H9 (cell line): ENCODE data around the gene CLPSL2. TPM values are rescaled to one million over a fixed set of nuclear protein-coding genes. Genes with fewer than 3 reads are reported as not detected.

ENCODE experiments used
- DNase-seq: peaks from one replicate; pipeline ENCODE4 v3.0.0-alpha.2; 2017
- H2AFZ ChIP-seq: one replicate; pipeline ENCODE4 v1.6.1; 2013; ENCODE audit warnings: mild to moderate bottlenecking, low read length, control low read depth, moderate library complexity
- H2AK5ac ChIP-seq: 2 replicates; pipeline ENCODE4 v1.6.1; 2013; ENCODE audit warnings: low read length, control low read depth, mixed read lengths; ENCODE audit not compliant: insufficient read length
- H2BK120ac ChIP-seq: one replicate; pipeline ENCODE4 v1.6.1; 2013; ENCODE audit warnings: low read depth, mild to moderate bottlenecking, low read length, control low read depth, inconsistent platforms; ENCODE audit not compliant: poor library complexity, severe bottlenecking
- H2BK12ac ChIP-seq: 2 replicates; pipeline ENCODE4 v1.6.1; 2013; ENCODE audit warnings: low read length, control low read depth, mixed read lengths, low read depth; ENCODE audit not compliant: insufficient read length
- H2BK15ac ChIP-seq: 2 replicates; pipeline ENCODE4 v1.6.1; 2013; ENCODE audit warnings: low read depth, low read length, control low read depth
- H2BK20ac ChIP-seq: one replicate; pipeline ENCODE4 v1.6.1; 2013; ENCODE audit warnings: low read depth, mild to moderate bottlenecking, low read length, control low read depth, inconsistent platforms; ENCODE audit not compliant: poor library complexity, severe bottlenecking
- H2BK5ac ChIP-seq: 2 replicates; pipeline ENCODE4 v1.6.1; 2013; ENCODE audit warnings: low read length, control low read depth, mixed read lengths; ENCODE audit not compliant: insufficient read length
- H3K14ac ChIP-seq: 2 replicates; pipeline ENCODE4 v1.6.1; 2013; ENCODE audit warnings: low read length, control low read depth; ENCODE audit not compliant: insufficient read depth
- H3K18ac ChIP-seq: 2 replicates; pipeline ENCODE4 v1.6.1; 2013; ENCODE audit warnings: low read depth, mild to moderate bottlenecking, mixed read lengths, low read length, control low read depth; ENCODE audit not compliant: insufficient read length
- H3K23ac ChIP-seq: 2 replicates; pipeline ENCODE4 v1.6.1; 2013; ENCODE audit warnings: low read length, control low read depth, mixed read lengths, low read depth; ENCODE audit not compliant: insufficient read length
- H3K23me2 ChIP-seq: 2 replicates; pipeline ENCODE4 v1.6.1; 2013; ENCODE audit warnings: low read depth, mild to moderate bottlenecking, mixed read lengths, low read length, control low read depth; ENCODE audit not compliant: insufficient read length, poor library complexity, severe bottlenecking
- H3K27ac ChIP-seq: 2 replicates; pipeline ENCODE4 v1.5.1; 2013; ENCODE audit warnings: low read length, control low read depth, mixed read lengths, low read depth; ENCODE audit not compliant: insufficient read length
- H3K27me3 ChIP-seq: 2 replicates; pipeline ENCODE4 v1.6.1; 2013; ENCODE audit warnings: low read length, control low read depth, inconsistent platforms; ENCODE audit not compliant: insufficient read depth
- H3K4ac ChIP-seq: 2 replicates; pipeline ENCODE4 v1.6.1; 2013; ENCODE audit warnings: low read depth, mild to moderate bottlenecking, control low read depth, inconsistent platforms, low read length, moderate library complexity
- H3K4me1 ChIP-seq: 2 replicates; pipeline ENCODE4 v1.6.1; 2013; ENCODE audit warnings: low read length, control low read depth, inconsistent platforms; ENCODE audit not compliant: insufficient read depth
- H3K4me2 ChIP-seq: 2 replicates; pipeline ENCODE4 v1.6.1; 2013; ENCODE audit warnings: low read length, control low read depth, mixed read lengths; ENCODE audit not compliant: insufficient read length, insufficient read depth
- H3K56ac ChIP-seq: 2 replicates; pipeline ENCODE4 v1.6.1; 2013; ENCODE audit warnings: low read depth, mild to moderate bottlenecking, mixed read lengths, low read length, control low read depth; ENCODE audit not compliant: insufficient read length
- H3K79me1 ChIP-seq: 2 replicates; pipeline ENCODE4 v1.6.1; 2013; ENCODE audit warnings: low read depth, mild to moderate bottlenecking, moderate library complexity, low read length, control low read depth, inconsistent platforms; ENCODE audit not compliant: insufficient read depth, poor library complexity, severe bottlenecking
- H3K79me2 ChIP-seq: 2 replicates; pipeline ENCODE4 v1.6.1; 2013; ENCODE audit warnings: low read length, control low read depth, inconsistent platforms; ENCODE audit not compliant: insufficient read depth
- H3K9ac ChIP-seq: 2 replicates; pipeline ENCODE4 v1.6.1; 2013; ENCODE audit warnings: low read length, control low read depth, mixed read lengths; ENCODE audit not compliant: insufficient read length; ENCODE audit errors: extremely low read depth
- H3K9me3 ChIP-seq: one replicate; pipeline ENCODE4 v1.6.1; 2013; ENCODE audit warnings: low read depth, low read length, inconsistent platforms; ENCODE audit not compliant: control insufficient read depth
- H3T11ph ChIP-seq: one replicate; pipeline ENCODE4 v1.6.1; 2013; ENCODE audit warnings: mild to moderate bottlenecking, low read length, control low read depth, inconsistent platforms
- H4K20me1 ChIP-seq: one replicate; pipeline ENCODE4 v1.6.1; 2013; ENCODE audit not compliant: control insufficient read depth, insufficient read length, insufficient read depth
- H4K5ac ChIP-seq: 2 replicates; pipeline ENCODE4 v1.6.1; 2013; ENCODE audit warnings: low read depth, mild to moderate bottlenecking, mixed read lengths, low read length, control low read depth; ENCODE audit not compliant: insufficient read length
- H4K8ac ChIP-seq: replicated peaks from 2 replicates; pipeline ENCODE4 v1.6.1; 2013; ENCODE audit warnings: low read length, control low read depth, mixed read lengths, low read depth; ENCODE audit not compliant: insufficient read length
- H4K91ac ChIP-seq: 2 replicates; pipeline ENCODE4 v1.6.1; 2013; ENCODE audit warnings: low read depth, mild to moderate bottlenecking, moderate library complexity, mixed read lengths, low read length, control low read depth; ENCODE audit not compliant: insufficient read length
- H3K27ac Mint-ChIP-seq, 3 experiments: 2 replicates in 2 of 3; 3 replicates in 1 of 3; pipeline ENCODE4 v1.8.0; 2020 to 2021; ENCODE audit warnings: mixed read lengths in 3 of 3, mild to moderate bottlenecking in 1 of 3, moderate library complexity in 1 of 3
- H3K27me3 Mint-ChIP-seq: 2 replicates; pipeline ENCODE4 v1.8.0; 2021; ENCODE audit warnings: low read depth, mild to moderate bottlenecking, moderate library complexity, mixed read lengths
- H3K36me3 Mint-ChIP-seq, 3 experiments: 2 replicates in 2 of 3; 3 replicates in 1 of 3; pipeline ENCODE4 v1.8.0; 2020 to 2021; ENCODE audit warnings: low read depth in 3 of 3, mixed read lengths in 3 of 3; ENCODE audit not compliant: insufficient read depth in 1 of 3
- H3K4me1 Mint-ChIP-seq, 2 experiments: 2 replicates each; pipeline ENCODE4 v1.8.0; 2020; ENCODE audit warnings: mixed read lengths in 2 of 2
- H3K4me3 Mint-ChIP-seq, 2 experiments: 2 replicates in 1 of 2; 3 replicates in 1 of 2; pipeline ENCODE4 v1.8.0; 2020 to 2021; ENCODE audit warnings: mild to moderate bottlenecking in 2 of 2, mixed read lengths in 2 of 2, moderate library complexity in 1 of 2
- H3K9me3 Mint-ChIP-seq, 2 experiments: 2 replicates in 1 of 2; 3 replicates in 1 of 2; pipeline ENCODE4 v1.8.0; 2020; ENCODE audit warnings: mild to moderate bottlenecking in 2 of 2, mixed read lengths in 2 of 2, moderate library complexity in 1 of 2
- CTCF ChIP-seq: fragments of 200-600 bp; sonication (generic); conservative IDR thresholded peaks from 3 replicates; pipeline ENCODE4 v1.8.0; 2021; ENCODE audit warnings: antibody characterized with exemption, mild to moderate bottlenecking
- WGBS: extraction: QIAGEN DNeasy Blood & Tissue Kit; methylation state at CpG from one replicate; pipeline ENCODE4 v1.1.7; 2013; ENCODE audit warnings: missing lambda C conversion rate, low lambda C conversion rate, mixed read lengths; ENCODE audit not compliant: insufficient read length; ENCODE audit errors: extremely low coverage; 5-methylcytosine and 5-hydroxymethylcytosine counted together
- total RNA-seq: library from RNA; stranded (reverse); gene quantifications from 2 replicates; pipeline ENCODE4 v1.2.1, GENCODE V29; 2021

Gene CLPSL2
- total RNA-seq, 1 experiment from 2014 or later, result 4.4 TPM

DNA sequence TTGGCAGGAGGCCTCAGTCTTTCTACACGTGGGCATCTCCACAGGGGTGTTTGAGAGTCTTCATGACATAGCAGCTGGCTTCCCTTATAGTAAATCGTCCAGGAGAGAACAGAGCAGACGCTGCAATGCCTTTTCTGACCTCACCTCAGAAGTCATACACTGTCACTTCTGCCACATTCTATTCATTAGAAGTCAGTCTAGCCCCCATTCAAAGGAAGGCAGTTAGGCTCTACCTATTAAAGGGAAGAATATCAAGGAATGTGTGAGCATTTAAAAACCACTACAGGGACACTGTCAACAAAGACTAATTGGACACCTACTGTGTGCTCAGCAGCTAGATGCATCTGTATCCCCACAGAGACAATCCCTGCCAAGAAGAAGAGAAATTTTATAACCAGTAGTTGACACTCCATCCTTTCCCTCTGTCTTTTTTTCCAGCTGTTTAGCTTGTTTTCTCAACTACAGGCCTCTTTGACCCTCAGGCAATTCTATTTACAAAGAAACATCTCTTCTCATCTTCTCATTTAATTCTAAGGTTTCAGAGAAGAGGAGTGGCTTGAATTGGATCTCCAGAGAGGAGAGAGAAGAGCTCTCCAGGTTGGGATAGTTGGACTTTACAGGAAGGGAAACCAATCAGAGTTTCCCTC is 21.0 kb upstream of the CLPSL2 start:
- Histone ChIP-seq H2BK120ac (no peak overlapping the region), H3K23ac (no peak overlapping the region), H2BK15ac (no peak overlapping the region), H3K4me2 (no peak overlapping the region), H3K23me2 (no peaks in the 10 kb centered on the region), H4K91ac (no peak overlapping the region), H3K18ac (no peak overlapping the region), H3K56ac (no peak overlapping the region), H4K20me1 (no peaks in the 10 kb centered on the region), H2BK12ac (no peak overlapping the region), H3K27ac (no peak overlapping the region), H3K9me3 (no peaks in the 10 kb centered on the region), H4K5ac (no peak overlapping the region), H4K8ac (no peak overlapping the region), H3K14ac (no peak overlapping the region), H3K27me3 (no peaks in the 10 kb centered on the region), H3K9ac (no peak overlapping the region), H3K79me1 (no peaks in the 10 kb centered on the region), H3T11ph (no peak overlapping the region), H2AK5ac (no peak overlapping the region), H2BK20ac (no peak overlapping the region), H3K79me2 (no peaks in the 10 kb centered on the region), H3K4ac (no peak overlapping the region), H3K4me1 (peaks cover 15% of the 10 kb centered on the region; the same call in 1 of the 2 replicates), H2AFZ (no peak overlapping the region), H2BK5ac (no peak overlapping the region)
- Mint-ChIP-seq H3K4me3 (no peak overlapping the region), H3K9me3 (no peaks in the 10 kb centered on the region; a peak in 2 of 5 replicates), H3K27ac (peak overlapping the region in 2 of 3 experiments; percentile 30 to 44; a peak in 3 of 7 replicates), H3K36me3 (peaks cover 0 to 5% (median 0%) of the 10 kb centered on the region in 3 experiments; a peak in 4 of 7 replicates), H3K27me3 (no peaks in the 10 kb centered on the region; the same call in none of the 2 replicates), H3K4me1 (peaks cover 41 to 45% of the 10 kb centered on the region in 2 experiments)
- no peak for DNase-seq
- WGBS, result no CpG with 5 or more reads among the region's 3 CpGs
- TF ChIP-seq CTCF, result no peak
